ENCODE results near the gene RIN1. TPM values are rescaled to one million over a fixed set of nuclear protein-coding genes. Genes with fewer than 3 reads are reported as not detected.
"Not testable (repeated sequence)": the region's sequence is repeated elsewhere in the genome, so short reads cannot be mapped to it uniquely, and the experiment has no call there.

The RIN1 gene
- total RNA-seq, 1 donor from 2014 or later = 4.8 TPM

DNA sequence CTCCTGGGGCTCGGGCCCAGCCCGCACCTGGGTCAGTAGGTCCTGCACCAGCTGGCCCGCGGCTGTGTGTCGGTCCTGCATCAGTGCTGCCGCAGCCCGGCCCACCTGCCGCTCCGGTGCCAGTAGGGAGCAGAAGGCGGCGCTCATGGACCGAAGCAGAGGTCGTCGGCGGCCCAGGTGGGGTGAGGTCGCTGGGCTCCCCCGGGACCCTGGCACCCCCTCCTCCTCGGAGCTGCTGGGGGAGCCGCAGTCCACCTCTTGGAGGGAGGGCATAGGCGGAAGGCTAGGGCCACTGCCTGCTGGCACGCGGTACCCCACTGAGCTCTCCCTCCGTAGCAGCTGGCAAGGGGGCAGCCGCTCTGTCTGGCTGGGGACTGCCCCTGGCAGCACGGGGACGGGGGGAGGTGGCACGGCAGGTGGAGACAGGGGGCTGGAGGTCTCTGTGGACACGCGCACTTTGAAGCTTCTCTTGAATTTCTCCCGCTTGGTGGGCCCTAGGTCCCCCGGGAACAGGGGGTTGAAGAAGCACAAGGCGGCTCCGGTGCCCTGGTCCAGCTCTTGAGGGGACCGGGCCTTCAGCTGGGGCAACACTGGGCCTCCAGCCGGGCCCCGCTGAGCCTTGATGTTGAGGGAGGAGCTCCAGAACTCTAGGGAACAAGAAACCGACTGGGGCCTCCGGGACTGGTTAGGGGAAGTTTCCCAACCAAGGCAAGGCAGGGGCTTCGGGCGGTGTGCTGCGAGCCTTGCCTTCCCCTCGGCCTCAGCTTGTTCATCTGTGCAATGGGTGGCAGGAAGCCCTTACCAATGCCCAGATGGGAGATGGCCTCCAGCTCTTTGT, 1.4 kb downstream of the RIN1 start:
- no peak for DNase-seq (ENCODE audit: low spot score)

- DNase-seq (ENCODE audit: low spot score) = no peak
Measured at GRCh38 chr11:66333896-66334604, 2.2 kb downstream of the RIN1 start.

- no peak for DNase-seq (ENCODE audit: low spot score)
Measured at GRCh38 chr11:66333220-66333877, 2.9 kb downstream of the RIN1 start.

DNA sequence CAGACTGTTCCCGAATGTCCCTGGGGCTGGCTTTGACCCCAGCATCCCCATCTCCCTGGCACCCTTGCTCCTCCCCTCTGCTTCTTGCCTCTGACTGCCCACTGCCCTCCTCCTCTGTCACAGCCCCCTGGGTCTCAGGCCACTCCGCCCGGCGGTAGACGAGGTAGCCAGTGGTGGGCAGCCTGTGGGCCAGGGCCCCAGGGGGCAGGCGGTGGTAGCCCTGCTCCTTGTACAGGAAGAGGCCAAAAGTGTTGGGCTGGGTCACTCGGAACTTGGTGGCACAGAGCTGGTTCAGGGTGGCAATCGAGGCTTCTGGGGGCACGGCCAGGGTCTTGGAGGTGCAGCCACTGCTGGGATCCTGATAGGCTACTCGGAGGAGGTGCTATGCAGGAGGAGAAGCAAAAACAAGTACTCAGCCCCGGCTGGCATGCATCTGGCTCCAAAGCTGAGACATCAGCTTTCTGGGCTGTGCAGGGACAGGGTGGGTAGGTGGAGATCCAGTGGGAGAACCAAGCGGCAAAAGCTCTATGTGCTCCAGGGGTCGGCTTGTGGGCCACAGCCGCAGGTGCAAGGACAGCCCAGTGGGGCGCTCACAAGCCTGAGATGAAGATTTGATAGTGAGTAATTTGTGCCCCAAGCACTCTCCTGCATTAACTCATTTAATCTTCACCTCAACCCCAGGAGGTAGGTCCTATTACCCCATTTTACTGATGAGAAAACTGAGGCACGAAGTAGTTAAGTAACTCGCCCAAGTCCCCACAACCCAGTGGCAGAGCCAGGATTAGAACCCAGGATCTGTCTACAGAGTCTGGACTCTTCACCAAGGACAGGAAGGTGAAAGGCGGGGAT, 3.6 kb downstream of the RIN1 start:
- no peak for DNase-seq (ENCODE audit: low spot score)

DNA sequence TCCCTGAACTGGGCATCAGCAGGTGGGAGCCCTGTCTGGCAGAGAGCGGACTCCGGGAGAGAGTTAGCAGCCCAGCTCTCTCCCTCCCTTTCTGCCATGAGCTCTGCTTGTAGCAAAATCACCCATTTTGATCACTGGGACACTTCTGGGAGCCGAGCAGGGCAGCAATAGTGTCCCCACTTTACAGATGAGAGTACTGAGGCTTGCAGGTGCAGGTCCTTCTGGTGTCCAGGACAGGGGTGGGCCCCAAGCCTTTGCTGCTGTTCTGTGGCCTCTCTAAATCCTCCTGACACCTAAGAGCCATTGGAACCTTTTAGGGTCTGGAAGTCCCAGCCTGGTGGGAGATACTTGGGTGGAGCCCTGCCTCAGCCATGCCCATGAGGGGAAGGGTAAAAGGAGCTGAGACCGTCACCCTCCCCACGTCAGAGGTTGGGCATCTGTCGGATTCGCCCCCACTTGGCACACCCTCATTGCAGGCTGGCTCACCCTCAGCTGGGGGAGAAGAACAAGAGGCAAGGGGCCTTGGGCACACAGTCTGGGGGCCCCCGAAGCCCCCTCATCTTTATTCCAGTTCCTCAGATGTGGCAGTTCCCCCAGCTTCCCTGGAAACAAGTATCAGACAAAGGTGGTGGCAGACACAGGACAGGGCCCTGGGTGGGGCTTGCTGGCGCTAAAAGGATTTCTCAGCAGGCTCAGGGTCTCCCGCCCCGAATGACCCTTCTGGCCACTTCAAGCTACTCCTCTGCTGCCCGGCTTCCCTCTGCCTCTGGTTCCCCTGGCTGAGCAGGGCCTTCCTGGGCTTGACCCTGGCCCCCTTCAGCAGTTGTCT, 4.5 kb downstream of the RIN1 start:
- DNase-seq (ENCODE audit: low spot score) = no peak

DNA sequence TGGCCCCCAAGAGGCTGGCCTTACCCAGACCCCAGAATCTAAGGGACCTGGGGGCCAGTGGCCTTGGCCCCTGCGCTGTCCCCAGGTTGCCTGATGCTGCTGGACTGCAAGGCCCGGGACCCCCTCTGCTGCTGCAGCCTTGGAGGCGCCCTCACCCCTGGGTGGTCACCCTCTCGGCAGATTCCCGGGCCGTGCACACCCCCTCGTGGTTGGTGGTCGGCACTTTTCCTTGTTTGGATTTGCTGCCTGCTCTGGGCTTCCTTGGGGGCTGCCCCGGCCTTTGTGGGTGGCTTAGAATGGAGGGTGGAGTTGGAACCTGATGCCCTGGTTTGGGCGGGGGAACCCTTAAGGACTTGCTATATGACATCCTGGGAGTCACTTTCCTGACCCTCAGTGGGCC, 5.3 kb downstream of the RIN1 start:
- DNase-seq (ENCODE audit: low spot score) = no peak

DNA sequence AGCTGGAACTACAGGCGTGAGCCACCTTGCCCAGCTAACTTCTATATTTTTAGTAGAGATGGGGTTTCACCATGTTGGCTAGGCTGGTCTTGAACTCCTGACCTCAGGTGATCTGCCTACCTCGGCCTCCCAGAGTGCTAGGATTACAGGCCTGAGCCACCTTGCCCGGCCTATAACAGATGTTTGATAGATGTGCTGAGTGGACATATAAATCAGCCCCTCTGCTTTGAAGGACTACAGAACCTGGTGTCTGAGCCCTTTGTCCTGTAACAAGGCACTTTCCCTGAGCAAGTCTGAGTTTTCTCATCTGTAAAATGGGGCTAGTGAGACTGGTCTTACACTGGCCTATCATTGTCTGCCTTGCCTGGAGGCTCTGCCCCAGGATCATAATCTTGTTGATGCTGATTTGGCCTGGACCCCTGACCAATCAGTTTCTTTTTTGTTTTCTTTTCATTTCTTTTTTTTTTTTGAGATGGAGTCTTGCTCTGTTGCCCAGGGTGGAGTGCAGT, 7.0 kb downstream of the RIN1 start:
- no peak for DNase-seq (ENCODE audit: low spot score)

- DNase-seq (ENCODE audit: low spot score) = peak; percentile 82
Measured at GRCh38 chr11:66328302-66329144, 7.7 kb downstream of the RIN1 start.

GRCh38 chr11:66328031-66328301, 8.3 kb downstream of the RIN1 start:
- DNase-seq (ENCODE audit: low spot score) = no peak

DNA sequence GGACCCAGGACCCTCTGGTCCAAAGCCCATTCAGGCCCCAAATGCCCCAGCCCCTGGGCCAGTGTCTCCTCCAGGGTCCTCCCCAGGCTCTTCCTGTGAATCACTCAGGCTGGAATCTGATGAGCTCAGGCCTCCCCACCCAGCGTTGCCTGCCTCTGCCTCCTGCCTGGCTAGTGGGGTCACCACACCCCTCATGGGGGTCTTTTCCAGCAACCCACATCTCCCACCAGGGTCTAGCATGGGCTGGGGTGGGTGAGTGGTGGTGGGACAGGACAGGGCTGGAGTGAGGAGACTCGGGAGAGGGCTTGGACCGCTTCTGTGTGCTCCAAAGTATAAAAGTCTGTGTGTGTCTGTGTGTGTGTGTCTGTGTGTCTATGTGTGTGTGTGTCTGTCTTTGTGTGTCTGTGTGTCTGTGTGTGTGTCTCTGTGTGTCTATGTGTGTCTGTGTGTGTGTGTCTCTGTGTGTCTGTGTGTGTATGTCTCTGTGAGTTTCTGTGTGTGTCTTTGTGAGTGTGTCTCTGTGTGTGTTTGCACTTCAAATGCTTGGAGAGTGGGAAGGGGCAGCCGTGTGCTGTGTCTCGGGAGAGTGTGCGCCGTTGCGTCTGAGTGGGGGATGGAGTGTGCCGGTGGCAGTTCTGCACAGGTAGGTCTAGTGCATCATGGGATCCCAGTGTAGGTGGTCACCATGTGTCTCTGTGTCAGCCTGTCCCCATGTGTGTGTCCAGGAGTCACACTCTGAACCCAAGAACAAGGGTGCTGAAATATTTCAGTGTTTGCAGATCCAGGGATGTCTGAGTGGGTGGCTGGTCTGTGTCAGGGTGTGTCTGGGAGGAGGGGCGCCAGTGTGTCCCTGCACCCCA, 8.8 kb downstream of the RIN1 start:
- peak; percentile 85 for DNase-seq (ENCODE audit: low spot score)

DNA sequence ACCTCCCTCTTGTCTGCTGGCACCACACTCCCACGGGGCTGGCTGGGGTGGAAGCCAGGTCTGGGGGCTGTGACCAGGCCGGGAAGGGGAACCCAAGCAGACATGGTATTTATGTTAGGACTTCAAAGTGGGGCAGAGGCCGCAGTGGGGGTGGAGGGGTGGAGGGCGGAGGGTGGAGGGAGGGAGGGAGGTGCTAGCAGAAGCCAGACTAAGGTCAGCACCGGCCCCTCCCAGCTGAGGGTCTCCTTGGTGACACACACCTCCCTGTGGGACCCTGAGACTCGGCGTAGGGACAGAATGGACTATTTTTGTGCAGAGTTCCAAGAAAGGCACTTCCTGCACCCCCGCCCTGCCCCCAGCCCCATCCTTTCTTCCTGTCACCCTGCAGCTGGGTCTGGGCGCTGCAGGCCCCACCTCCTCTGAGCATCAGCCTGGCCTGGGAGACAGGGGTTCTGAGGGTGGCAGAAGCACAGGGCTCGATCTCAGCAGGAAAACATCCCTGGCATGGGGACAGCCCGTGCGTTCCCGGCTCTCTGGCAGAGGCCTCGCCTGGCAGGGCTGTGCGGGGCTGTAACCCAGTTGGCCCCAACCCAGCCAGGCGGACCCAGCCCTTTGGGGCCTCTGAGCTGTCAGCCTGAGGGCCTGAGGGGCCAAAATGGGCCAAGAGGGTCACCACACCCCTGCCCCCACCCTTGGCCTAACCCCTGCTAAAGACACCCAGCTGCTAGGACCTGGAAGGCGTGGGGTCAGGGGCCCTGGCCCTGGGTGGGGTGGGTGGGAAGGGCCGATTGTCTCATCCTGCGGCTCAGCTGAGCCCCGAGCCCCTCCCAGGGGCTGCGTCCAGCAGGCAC, 9.7 kb downstream of the RIN1 start:
- peak; percentile 80 for DNase-seq (ENCODE audit: low spot score)

DNA sequence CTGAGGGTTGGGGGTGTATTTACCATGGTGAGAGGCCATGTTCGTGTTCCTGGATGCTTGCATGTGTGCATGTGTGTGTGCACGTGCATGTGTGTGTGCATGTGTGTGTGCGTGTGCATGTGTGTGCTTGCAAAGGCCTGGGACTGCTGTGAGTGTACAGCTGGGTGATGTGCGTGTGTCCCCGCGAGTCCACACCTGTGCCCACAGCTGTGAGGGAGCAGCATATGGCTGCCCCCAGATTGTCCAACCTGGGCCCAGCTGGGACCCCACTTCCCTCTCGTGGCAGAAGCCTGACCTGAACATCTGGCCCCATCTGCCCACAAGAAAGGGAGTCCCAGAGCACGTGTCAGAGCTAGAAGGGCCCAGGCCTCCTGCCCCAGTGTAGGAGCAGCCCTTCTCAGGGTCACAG, 11.0 kb downstream of the RIN1 start:
- no peak for DNase-seq (ENCODE audit: low spot score)

- DNase-seq (ENCODE audit: low spot score) = peak; percentile 73
Measured at GRCh38 chr11:66324664-66325063, 11.6 kb downstream of the RIN1 start.

DNA sequence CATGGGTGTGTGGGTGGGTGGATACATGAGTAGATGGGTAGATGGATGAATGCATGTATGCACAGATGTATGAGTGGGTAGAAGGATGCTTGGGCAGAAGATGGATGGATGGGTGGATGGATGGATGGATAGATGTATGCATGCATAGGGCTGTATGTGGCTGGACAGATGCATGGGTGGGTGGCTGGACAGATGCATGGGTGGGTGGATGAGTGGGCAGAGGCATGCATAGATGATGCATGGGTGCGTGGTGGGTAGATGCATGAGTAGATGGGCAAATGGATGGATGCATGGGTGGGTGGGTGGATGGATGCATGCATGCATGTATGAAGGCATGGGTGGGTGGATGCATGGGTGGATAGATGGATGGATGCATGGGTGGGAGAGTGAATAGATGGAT, 12.6 kb downstream of the RIN1 start:
- DNase-seq (ENCODE audit: low spot score) = no peak

GRCh38 chr11:66322732-66323427, 13.4 kb downstream of the RIN1 start:
- no peak for DNase-seq (ENCODE audit: low spot score)

DNA sequence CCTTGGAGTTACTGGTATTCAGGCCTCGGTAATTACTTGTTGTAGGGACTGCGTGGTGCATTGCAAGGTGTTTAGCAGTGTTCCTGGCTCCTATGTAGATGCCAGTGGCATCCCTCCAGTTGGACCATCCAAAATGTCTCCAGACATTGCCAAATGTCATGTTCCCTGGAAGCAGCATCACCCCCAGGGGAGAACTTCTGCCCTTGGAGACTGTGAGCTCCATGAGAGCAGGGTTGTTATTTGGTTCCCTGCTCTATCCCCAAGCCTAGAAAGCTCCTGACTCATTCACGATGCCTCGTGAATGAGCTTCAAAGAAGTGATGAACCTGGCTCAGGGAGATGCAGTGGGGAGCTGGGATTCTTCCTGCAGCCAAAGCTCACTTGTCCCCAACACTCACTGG, 14.6 kb downstream of the RIN1 start:
- no peak for DNase-seq (ENCODE audit: low spot score)

- DNase-seq (ENCODE audit: low spot score) = not testable (repeated sequence)
Measured at GRCh38 chr11:66320748-66321147, 15.5 kb downstream of the RIN1 start.
